Heart right ventricle (tissue), 16 donors: Measurements from ENCODE around the gene COX4I1. TPM values are rescaled to one million over a fixed set of nuclear protein-coding genes. Genes with fewer than 3 reads are reported as not detected.

Experiments
- ATAC-seq, 8 donors: fragments of 200-7000 bp; cut with Tn5 transposase; one replicate each; pipeline ENCODE4 v1.9.1; 2020; ENCODE audit warnings: mild to moderate bottlenecking in 8 of 8, moderate library complexity in 8 of 8, moderate number of reproducible peaks in 1 of 8
- DNase-seq, 2 donors: peaks; one replicate each; pipeline ENCODE4 v3.0.0-alpha.2; 2020
- H3K27ac ChIP-seq, 10 donors: fragments of 200-600 bp; sonication (generic) in 2 of 10; one replicate each; pipeline versions ENCODE4 v1.5.0 to v1.8.0; 2020 to 2022; ENCODE audit warnings: mild to moderate bottlenecking in 3 of 10
- H3K27me3 ChIP-seq, 7 donors: fragments of 200-600 bp; one replicate each; pipeline ENCODE4 v1.8.0; 2021 to 2022; ENCODE audit warnings: mild to moderate bottlenecking in 2 of 7
- H3K36me3 ChIP-seq, 9 donors: fragments of 200-600 bp; sonication (generic) in 1 of 9; one replicate each; pipeline versions ENCODE4 v1.5.0 to v1.8.0; 2020 to 2022; ENCODE audit warnings: mild to moderate bottlenecking in 2 of 9
- H3K4me1 ChIP-seq, 9 donors: fragments of 200-600 bp; sonication (generic) in 1 of 9; one replicate each; pipeline versions ENCODE4 v1.5.0 to v1.8.0; 2020 to 2022; ENCODE audit warnings: mild to moderate bottlenecking in 4 of 9
- H3K4me3 ChIP-seq, 10 donors: fragments of 200-600 bp; sonication (generic) in 2 of 10; one replicate each; pipeline versions ENCODE4 v1.5.0 to v1.8.0; 2020 to 2022; ENCODE audit warnings: mild to moderate bottlenecking in 7 of 10, moderate library complexity in 2 of 10
- H3K9me3 ChIP-seq, 11 donors: fragments of 200-600 bp in 10 of 11; sonication (generic) in 2 of 11; one replicate each; pipeline versions ENCODE4 v1.5.0 to v1.8.0; 2013 to 2022; ENCODE audit warnings: mild to moderate bottlenecking in 2 of 11, control low read depth in 1 of 11, moderate library complexity in 1 of 11
- CTCF ChIP-seq, 9 donors: fragments of 200-600 bp; sonication (generic) in 2 of 9; IDR thresholded peaks; one replicate each; pipeline versions ENCODE4 v1.5.0 to v1.8.0; 2021 to 2022; ENCODE audit warnings: antibody characterized with exemption in 9 of 9, mild to moderate bottlenecking in 5 of 9, moderate library complexity in 1 of 9
- WGBS, 2 donors: extraction: QIAGEN DNeasy Blood & Tissue Kit; methylation state at CpG; one replicate each; pipeline ENCODE4 v1.1.7; 2013; ENCODE audit warnings: inconsistent platforms in 1 of 2; 5-methylcytosine and 5-hydroxymethylcytosine counted together
- intact Hi-C, 10 donors: fragments of 100-400 bp; cut with DNase I; formaldehyde crosslinking; loops; one replicate each; pipeline versions ENCODE4 v1.11.1 to v1.14.2; 2022
- polyA plus RNA-seq, 2 donors: library from polyadenylated mRNA; stranded (reverse); fragments of 200-250 nt; gene quantifications; one replicate each; pipeline ENCODE4 v1.2.3, GENCODE V29; 2013
- total RNA-seq, 10 donors: library from RNA; stranded (reverse); fragmentation: NEBNext Ultra II Directional in 3 of 10; extraction: Animal tissue kit (Norgen Biotek cat#: 25700) in 3 of 10; gene quantifications; one replicate each; pipeline versions ENCODE4 v1.2.1 to v1.2.4, GENCODE V29; 2021 to 2023
- donor health status: Arrhythmogenic right ventricular cardiomyopathy.
- donor health status: ischemic (EF 13 %, LVEDD 7.1; RV severe dilation, severe dysfunction).
- donor health status: healthy with polysubstance abuse.
- donor health status: DM: no; HTN: yes; CAD: no.
- donor health status: DM: no; HTN: no; CAD: no.
- donor health status: ischemic (EF 25% LVEDD 6.9; RV normal size, moderate dysfunction).
- donor health status: ischemic (EF 25% LVEDD 5.7; RV mildly dilated, moderate dysfunction).
- donor health status: healthy.
- donor health status: DM: yes; HTN: yes; CAD: no.
- donor health status: Ischemic cardiomyopathy.
- donor health status: ischemic (EF 35%, LVEDD 5.7; RV mildly dilated, moderate dysfunction).
- donor health status: nonischemic (EF 11% LVEDD 7.7; RV severe dilation, severe dysfunction).
- donor health status: DM: yes; HTN: yes; CAD: no.
- donor health status: PGD.
- donor health status: ischemic (EF 29% LVEDD 5.4; RV normal size, mild dysfunction).
- donor health status: nonischemic (EF 23%, LVEDD 6.1; RV moderate dilation, normal function).

Gene COX4I1
- total and polyA plus RNA-seq, 12 donors: 1,221 to 4,942 (median 1,955) TPM

DNA sequence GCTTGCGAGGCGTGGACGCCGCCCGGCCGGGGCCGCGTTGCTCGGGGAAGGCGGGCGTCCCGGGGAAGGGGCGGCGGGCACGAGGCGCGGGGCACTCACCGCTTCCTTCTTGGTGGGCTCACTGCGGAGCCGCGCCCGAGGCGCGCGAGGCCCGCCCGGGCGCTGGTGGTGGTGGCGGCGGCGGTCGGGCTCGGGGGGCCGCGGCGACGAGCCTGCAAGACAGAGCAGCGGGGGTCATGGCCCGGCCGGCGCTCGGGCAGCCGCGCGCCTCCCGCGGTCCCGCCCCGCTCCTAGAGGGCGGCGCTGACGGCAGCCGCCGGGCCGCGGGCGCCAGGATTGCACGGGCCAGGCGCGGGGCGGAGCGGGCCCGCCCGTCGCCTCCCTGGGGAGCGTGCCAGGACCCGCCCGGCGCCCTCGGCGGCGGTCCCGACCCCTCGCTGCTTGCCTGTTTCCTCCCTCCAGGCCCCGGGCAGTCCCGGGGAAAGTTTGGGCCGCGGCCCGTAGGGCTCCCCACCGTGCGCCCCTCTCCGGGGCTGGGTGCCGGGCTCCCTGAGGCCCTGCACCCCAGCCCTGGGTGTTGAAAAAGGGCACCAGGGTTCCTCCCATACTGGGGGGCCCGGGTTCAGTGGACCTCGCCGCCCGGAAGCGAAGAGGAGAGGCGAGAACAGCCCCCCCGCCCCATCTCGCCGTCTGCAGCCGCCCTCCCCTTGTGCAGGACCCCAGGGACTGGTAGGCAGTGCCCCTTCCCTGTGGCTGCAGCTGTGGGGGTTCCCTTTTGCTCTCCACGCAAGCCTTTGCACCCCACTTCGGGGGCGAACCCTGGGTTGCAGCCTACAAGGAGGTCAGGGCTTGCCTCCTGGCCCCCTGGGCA is 48.4 kb upstream of the COX4I1 start, which contains the start of gene C16orf74:
Gene C16orf74, minus strand, starts transcription at position 270 of the 871 bp plus-strand sequence. CDS start 15,879 bp downstream, outside the sequence.
- H3K4me1 ChIP-seq: peaks cover 5 to 42% (median 29%) of the 10 kb centered on the region in 9 donors
- DNase-seq (peak in 1 of 2 donors; percentile 62), ATAC-seq (peak; percentile 63 to 92 (median 78))
- no peaks in the 10 kb centered on the region for H3K36me3 ChIP-seq
- H3K27me3 ChIP-seq: peaks cover 0 to 31% (median 6%) of the 10 kb centered on the region in 7 donors
- no peaks in the 10 kb centered on the region for H3K9me3 ChIP-seq
- H3K27ac ChIP-seq: peak within 1 kb of the TSS in 1 of 10 donors; percentile 64
- no peak for TF ChIP-seq CTCF (IDR thresholded peaks at IDR 0.05)
- 5 to 10% methylated on average over 64 to 96 of the region's 96 CpGs for WGBS, 2 donors
- intact Hi-C loops: no loop called here
- peak within 1 kb of the TSS; percentile 31 to 63 (median 58) for H3K4me3 ChIP-seq

GRCh38 chr16:85751698-85752501 is 47.6 kb upstream of the COX4I1 start:
- peak overlapping the region in 1 of 10 donors; percentile 45 for H3K4me3 ChIP-seq
- ATAC-seq (peak in 1 of 8 donors; percentile 16), DNase-seq (no peak)
- intact Hi-C loops: no loop called here
- peaks cover 5 to 42% (median 29%) of the 10 kb centered on the region in 9 donors for H3K4me1 ChIP-seq
- H3K27me3 ChIP-seq: peaks cover 0 to 31% (median 6%) of the 10 kb centered on the region in 7 donors
- no peaks in the 10 kb centered on the region for H3K36me3 ChIP-seq
- WGBS, 2 donors: 34 to 38% methylated on average over 15 of the region's 15 CpGs
- H3K27ac ChIP-seq: peak overlapping the region in 1 of 10 donors; percentile 61
- no peak for TF ChIP-seq CTCF (IDR thresholded peaks at IDR 0.05)
- no peaks in the 10 kb centered on the region for H3K9me3 ChIP-seq

DNA sequence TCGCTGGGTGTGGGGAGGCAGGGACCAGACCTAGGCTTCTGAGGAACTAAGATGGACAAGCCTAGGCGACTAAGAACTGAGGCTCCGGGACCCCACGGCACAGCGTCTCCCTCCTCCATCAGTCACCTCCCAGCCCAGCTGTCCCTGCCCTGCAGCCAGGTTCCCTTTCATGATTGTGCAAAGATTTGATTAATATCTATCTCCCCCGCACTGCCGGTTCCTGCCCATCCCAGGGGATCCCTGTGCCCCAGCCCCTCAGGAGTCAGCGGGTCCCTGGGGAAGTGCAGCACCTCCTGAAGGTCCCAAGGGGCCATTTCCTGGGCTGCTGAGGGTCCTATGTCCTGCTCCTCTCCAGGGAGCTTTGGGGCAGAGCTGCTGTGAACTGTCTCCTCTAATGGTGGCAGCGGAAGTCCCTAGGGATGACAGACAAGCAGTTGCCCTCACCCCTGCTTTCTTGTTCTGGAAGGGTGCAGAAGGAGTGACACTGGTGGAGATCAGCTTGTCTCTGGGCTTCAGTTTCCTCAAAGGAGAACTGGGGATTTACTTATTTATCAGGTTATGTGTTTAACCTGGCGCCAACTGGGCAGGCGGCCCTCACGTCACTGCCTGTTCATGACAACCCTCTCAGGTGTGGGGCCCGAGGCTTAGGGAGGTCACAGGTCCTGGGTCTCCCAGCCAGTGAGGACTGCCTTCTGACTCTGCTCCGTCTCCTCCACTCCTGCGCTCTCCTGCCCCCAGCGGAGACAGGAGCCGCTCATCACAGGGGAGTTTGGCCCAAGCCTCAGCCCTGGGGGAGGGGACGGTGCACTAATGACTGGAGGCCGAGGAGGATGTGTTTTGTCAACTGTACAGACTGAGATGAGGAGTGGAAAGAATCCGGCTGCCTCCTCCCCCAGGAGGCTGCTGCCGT is 46.7 kb upstream of the COX4I1 start:
- H3K9me3 ChIP-seq: no peaks in the 10 kb centered on the region
- H3K27ac ChIP-seq: no peak overlapping the region
- H3K27me3 ChIP-seq: peaks cover 0 to 31% (median 6%) of the 10 kb centered on the region in 7 donors
- ATAC-seq: peak; percentile 16 to 58 (median 42)
- H3K4me1 ChIP-seq: peaks cover 5 to 42% (median 29%) of the 10 kb centered on the region in 9 donors
- no peak overlapping the region for H3K4me3 ChIP-seq
- intact Hi-C loops: no loop called here
- DNase-seq: peak; percentile 23 to 27
- no peaks in the 10 kb centered on the region for H3K36me3 ChIP-seq
- peak in 4 of 9 donors; percentile 12 to 38 (median 22) for TF ChIP-seq CTCF (IDR thresholded peaks at IDR 0.05)
- 40 to 47% methylated on average over 21 of the region's 21 CpGs for WGBS, 2 donors
